Astrocyte of the spinal cord (primary cell): ENCODE data around the gene UNKL.

Experiments used
- DNase-seq: peaks from one replicate; pipeline ENCODE4 v3.0.0; 2011; ENCODE audit warnings: low read depth, low spot score
- H3K4me3 ChIP-seq: 2 replicates; pipeline ENCODE4 v1.5.1; 2011; ENCODE audit warnings: low read depth, mild to moderate bottlenecking, low read length, moderate library complexity
- CTCF ChIP-seq: IDR thresholded peaks from 2 replicates; pipeline ENCODE4 v1.5.1; 2012; ENCODE audit warnings: low read depth, mild to moderate bottlenecking, low read length, inconsistent platforms
- in situ Hi-C: cut with HindIII; loops from 2 replicates; pipeline ENCODE4 v1.10.0; 2017; ENCODE audit warnings: low sequenced_read_pairs

The UNKL gene

GRCh38 chr16:1427473-1428461 lies 13.3 kb upstream of the UNKL start:
- no peak for TF ChIP-seq CTCF
- no peak for DNase-seq
- in situ Hi-C loops: no loop called here
- H3K4me3 ChIP-seq: no peak overlapping the region

DNA sequence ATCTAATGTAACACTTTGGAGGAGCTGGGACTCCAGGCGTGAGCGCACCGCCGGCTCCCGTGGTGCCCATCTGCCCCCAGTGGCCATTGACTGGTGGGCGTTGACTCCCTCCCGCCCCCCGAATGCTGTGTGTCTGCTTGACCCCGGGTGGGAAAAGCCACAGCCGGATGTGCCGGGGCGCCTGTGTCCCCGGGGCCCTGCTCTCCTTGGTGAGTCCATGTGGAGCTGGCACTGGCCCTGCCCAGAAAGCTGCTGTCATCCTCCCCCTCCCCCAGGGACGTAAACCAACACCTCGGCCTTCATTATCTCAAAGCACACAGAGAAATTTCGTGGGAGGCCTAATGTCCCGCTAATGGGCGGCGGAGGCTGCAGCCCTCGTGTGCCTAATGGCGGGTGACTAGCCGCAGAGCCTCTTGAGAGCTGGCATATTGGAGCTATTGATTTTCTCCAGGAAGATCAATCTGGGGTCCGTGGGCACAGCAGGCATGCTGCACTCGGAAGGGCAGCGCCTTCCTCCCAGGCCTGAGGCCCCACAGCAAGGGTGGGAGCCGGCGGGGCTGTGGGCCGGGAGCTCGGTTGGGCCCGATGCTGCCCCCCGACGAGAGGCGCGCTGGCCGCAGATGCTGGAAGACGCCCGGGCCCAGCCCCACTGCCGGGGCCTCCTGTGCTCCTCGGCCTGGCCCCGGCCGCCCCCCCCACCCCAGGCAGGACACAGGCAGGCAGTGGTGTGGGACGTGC lies 12.4 kb upstream of the UNKL start:
- no peak for DNase-seq
- no peak overlapping the region for H3K4me3 ChIP-seq
- in situ Hi-C loops: no loop called here
- no peak for TF ChIP-seq CTCF

DNA sequence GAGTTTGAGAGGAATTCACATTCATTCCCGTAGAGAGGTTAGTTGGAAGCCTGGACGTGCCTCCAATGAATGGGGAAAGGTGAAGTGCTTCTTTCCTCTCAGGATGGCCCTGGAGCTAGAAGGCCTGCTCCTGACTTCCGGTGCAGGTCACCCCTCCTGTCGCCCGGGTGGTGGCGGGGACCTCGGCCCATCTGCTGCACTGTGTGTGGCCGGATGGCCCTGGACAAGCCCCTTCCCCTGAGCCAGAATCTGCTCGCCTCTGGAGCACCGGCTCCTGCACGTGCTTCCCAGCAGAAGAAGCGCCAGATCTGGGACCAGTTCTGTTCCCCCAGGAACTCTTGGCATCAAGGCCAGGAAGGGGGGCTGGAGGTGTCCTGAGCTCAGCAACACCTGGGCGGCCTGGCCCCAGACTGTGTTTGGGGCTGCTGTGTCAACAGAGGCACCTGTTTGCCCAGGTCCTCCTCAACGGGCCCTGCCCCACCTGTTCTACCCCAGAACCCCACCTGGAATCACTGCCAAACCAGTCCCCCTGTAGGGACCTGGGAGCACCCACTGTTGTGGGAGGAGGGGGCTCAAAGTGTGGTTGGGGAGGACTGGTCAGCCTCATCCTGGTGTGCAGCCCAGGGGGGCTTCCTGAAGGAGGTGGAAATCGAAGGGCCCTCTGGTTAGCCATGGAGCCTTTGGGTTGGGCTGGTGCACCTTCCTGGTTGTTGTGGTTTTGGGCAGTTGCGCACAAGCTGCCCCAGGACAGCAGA lies 11.3 kb upstream of the UNKL start:
- no peak overlapping the region for H3K4me3 ChIP-seq
- no peak for DNase-seq
- in situ Hi-C loops: no loop called here
- no peak for TF ChIP-seq CTCF

GRCh38 chr16:1424028-1424427 lies 9.5 kb upstream of the UNKL start:
- no peak for TF ChIP-seq CTCF
- no peak for DNase-seq
- in situ Hi-C loops: no loop called here
- H3K4me3 ChIP-seq: no peak overlapping the region

DNA sequence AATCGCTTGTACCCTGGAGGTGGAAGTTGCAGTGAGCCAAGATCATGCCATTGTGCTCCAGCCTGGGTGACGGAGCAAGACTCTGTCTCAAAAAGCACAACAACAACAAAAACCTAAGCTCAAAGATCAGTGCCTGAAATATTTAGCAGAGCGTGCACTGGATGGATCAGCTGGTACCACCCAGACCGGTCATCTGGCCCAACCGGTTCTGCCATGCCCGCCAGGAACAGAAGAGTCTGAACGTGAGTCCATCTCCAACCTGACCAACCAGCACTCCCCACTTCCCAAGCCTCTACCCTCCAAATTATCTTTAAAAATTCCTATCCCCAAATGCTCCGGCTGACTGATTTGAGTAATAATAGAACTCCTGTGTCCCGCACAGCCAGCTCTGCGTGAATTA lies 7.6 kb upstream of the UNKL start:
- DNase-seq: no peak
- in situ Hi-C loops: no loop called here
- no peak for TF ChIP-seq CTCF
- H3K4me3 ChIP-seq: no peak overlapping the region

GRCh38 chr16:1420111-1420539 lies 5.6 kb upstream of the UNKL start:
- in situ Hi-C loops: no loop called here
- no peak for DNase-seq
- peak overlapping the region; percentile 94 for H3K4me3 ChIP-seq
- no peak for TF ChIP-seq CTCF
